ENCODE results near the gene ABCG1.

Gene ABCG1

GRCh38 chr21:42336054-42336453, 117.1 kb downstream of the ABCG1 start:
- peak; percentile 7 for DNase-seq

- DNase-seq: no peak
These were observed 118.3 kb downstream of the ABCG1 start for GRCh38 chr21:42337276-42337675.

GRCh38 chr21:42337830-42338728, 119.1 kb downstream of the ABCG1 start:
- peak; percentile 37 for DNase-seq

- DNase-seq: no peak
These were observed 120.1 kb downstream of the ABCG1 start for GRCh38 chr21:42338729-42339715.

GRCh38 chr21:42340187-42341050, 121.5 kb downstream of the ABCG1 start:
- DNase-seq: no peak

- no peak for DNase-seq
These were observed 123.0 kb downstream of the ABCG1 start for GRCh38 chr21:42341776-42342542.

DNA sequence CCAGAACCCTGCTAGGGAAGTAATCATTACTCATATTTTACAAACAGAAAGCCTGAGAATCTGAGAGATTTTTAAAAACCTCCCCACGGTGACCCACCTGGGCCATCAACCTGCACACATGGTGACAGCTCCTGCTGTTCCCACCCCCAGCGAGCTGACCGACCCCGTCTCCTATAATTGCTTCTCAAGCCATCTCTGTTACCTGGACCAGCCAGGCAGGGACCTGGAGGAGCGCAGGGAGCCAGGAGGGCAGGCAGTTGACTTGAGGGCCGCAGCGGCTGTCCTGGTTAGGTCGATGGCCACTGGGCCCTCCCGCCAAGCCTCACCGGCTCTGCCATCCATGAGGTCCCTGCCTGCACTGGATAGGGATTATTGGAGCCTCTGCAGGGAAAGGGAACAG, 124.2 kb downstream of the ABCG1 start:
- no peak for DNase-seq

- no peak for DNase-seq
These were observed 124.6 kb downstream of the ABCG1 start for GRCh38 chr21:42343556-42343955.

DNA sequence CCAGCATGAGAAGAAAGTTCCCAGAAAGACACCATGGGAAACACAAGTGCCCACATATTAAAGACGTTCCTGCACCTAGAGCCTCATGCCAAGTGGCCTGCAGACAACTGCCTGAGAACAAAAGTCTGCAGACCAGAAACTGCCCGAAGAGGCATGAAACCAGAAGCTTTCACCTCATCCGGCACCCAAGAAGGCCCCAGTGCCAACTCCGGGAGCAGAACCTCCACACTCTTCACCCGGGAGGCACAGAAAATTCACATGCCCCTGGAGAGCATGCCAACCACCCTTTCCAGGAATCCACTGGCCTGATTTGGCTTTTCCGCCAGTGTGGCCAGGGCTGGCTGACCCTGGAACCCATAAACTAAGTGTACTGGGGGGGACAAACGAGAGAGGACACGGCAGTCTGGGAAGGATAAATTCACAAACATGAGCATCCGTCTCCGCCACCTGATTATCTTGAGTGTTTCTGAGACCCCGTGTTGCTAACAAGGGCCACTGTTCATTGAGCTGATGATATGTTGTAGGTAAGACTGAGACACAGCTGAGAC, 125.1 kb downstream of the ABCG1 start:
- no peak for DNase-seq

GRCh38 chr21:42344631-42345030, 125.7 kb downstream of the ABCG1 start:
- no peak for DNase-seq

- DNase-seq: no peak
These were observed 127.5 kb downstream of the ABCG1 start for GRCh38 chr21:42346441-42346840.
